ENCODE results near the gene ITGB7.

The ITGB7 gene

DNA sequence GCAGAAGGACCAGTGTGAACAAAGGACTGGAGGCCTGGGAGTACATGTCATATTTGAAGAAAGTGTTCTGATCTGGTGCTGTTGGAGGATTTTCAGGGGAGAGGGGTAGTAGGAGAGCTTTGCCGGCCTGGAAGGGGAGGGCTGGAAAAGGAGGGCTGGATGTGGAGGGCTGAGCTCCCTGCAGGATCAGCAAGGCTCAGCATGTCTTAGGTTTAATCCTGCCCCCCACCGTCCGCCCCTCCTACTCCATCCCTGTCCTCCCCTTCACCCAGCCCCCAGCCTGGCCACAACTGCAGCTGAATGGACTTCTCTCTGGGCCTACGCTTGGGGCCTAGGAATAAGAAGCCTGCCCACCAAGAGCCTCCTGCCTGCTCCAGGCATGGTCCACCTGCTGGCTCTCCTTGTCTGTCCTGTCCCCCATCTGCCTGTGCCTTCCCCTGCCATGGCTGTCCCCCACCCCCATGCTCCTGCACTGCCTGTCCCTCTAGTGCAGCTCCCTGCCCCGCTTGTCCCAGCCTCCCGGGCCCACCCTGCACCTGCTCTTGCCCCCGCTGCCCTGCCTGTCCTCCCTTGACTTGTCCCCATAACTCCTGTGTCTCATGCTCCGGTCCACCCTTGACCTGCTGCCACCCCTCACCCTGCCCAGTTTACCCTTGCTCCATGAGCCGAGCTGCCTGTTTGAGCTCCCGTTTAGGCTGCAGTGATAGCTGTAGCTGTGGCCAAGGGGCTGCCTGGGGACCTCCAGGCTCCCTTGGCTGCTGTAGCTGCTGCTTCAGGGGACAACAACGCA, 34.8 kb upstream of the ITGB7 start (continued):
- TF ChIP-seq, protein P1, sequence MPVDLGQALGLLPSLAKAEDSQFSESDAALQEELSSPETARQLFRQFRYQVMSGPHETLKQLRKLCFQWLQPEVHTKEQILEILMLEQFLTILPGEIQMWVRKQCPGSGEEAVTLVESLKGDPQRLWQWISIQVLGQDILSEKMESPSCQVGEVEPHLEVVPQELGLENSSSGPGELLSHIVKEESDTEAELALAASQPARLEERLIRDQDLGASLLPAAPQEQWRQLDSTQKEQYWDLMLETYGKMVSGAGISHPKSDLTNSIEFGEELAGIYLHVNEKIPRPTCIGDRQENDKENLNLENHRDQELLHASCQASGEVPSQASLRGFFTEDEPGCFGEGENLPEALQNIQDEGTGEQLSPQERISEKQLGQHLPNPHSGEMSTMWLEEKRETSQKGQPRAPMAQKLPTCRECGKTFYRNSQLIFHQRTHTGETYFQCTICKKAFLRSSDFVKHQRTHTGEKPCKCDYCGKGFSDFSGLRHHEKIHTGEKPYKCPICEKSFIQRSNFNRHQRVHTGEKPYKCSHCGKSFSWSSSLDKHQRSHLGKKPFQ (tag by site-specific recombination; IDR thresholded peaks at IDR 0.05): no peak
- TF ChIP-seq, protein P2, sequence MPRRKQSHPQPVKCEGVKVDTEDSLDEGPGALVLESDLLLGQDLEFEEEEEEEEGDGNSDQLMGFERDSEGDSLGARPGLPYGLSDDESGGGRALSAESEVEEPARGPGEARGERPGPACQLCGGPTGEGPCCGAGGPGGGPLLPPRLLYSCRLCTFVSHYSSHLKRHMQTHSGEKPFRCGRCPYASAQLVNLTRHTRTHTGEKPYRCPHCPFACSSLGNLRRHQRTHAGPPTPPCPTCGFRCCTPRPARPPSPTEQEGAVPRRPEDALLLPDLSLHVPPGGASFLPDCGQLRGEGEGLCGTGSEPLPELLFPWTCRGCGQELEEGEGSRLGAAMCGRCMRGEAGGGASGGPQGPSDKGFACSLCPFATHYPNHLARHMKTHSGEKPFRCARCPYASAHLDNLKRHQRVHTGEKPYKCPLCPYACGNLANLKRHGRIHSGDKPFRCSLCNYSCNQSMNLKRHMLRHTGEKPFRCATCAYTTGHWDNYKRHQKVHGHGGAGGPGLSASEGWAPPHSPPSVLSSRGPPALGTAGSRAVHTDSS (tag by site-specific recombination; IDR thresholded peaks at IDR 0.05): no peak

DNA sequence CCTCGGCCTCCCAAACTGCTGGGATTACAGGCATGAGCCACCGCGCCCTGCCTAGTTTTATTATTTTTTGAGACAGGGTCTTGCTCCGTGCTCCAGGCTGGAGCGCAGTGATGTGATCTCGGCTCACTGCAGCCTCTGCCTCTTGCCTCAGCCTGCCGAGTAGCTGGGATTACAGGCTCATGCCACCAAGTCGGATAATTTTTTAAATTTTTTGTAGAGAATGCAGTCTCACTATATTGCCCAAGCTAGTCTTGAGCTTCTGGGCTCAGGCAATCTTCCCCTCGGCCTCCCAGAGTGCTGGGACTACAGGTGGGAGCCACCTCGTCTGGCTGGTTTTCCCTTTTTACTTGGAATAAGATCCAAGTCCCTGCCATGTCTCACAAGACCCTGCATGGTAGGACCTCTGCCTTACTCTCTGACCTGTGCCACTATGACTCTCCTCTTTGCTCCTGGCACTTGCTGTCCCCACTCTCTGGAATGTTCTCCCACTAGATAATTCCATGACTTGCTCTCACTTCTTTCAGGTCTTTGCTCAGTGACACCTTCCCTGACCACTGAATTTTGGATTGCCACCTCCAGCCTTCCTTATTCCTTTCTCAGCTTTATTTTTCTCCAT, 32.7 kb upstream of the ITGB7 start:
- no peaks in the 10 kb centered on the region for H3K36me3 ChIP-seq (ENCODE audit: control insufficient read depth in 2 of 2, insufficient read depth in 1 of 2, low read length in 2 of 2)
- no peak overlapping the region for H3K4me3 ChIP-seq (ENCODE audit: low read depth, low read length)
- H3K27ac ChIP-seq (ENCODE audit: extremely low read depth, low read depth, low read length): no peak overlapping the region
- H3K9me3 ChIP-seq (ENCODE audit: control insufficient read depth, insufficient read depth, low read depth, low read length): no peaks in the 10 kb centered on the region
- CTCF ChIA-PET: interaction anchor here (0.6 to 4.1 kb wide), 3 partner anchors 22 to 113 kb away, joined by 3 to 14 read pairs (median 4); no protein-coding TSS in a partner anchor
- no peak for TF ChIP-seq GLIS1 (tag by site-specific recombination; IDR thresholded peaks at IDR 0.05)
- TF ChIP-seq REPIN1 (tag by site-specific recombination; IDR thresholded peaks at IDR 0.05; ENCODE audit: low read depth): no peak
- TF ChIP-seq, protein P3, sequence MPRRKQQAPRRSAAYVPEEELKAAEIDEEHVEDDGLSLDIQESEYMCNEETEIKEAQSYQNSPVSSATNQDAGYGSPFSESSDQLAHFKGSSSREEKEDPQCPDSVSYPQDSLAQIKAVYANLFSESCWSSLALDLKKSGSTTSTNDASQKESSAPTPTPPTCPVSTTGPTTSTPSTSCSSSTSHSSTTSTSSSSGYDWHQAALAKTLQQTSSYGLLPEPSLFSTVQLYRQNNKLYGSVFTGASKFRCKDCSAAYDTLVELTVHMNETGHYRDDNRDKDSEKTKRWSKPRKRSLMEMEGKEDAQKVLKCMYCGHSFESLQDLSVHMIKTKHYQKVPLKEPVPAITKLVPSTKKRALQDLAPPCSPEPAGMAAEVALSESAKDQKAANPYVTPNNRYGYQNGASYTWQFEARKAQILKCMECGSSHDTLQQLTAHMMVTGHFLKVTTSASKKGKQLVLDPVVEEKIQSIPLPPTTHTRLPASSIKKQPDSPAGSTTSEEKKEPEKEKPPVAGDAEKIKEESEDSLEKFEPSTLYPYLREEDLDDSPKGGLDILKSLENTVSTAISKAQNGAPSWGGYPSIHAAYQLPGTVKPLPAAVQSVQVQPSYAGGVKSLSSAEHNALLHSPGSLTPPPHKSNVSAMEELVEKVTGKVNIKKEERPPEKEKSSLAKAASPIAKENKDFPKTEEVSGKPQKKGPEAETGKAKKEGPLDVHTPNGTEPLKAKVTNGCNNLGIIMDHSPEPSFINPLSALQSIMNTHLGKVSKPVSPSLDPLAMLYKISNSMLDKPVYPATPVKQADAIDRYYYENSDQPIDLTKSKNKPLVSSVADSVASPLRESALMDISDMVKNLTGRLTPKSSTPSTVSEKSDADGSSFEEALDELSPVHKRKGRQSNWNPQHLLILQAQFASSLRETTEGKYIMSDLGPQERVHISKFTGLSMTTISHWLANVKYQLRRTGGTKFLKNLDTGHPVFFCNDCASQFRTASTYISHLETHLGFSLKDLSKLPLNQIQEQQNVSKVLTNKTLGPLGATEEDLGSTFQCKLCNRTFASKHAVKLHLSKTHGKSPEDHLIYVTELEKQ (tag by site-specific recombination; IDR thresholded peaks at IDR 0.05; ENCODE audit: borderline replicate concordance): no peak
- TF ChIP-seq, protein P2 (tag by site-specific recombination; IDR thresholded peaks at IDR 0.05): no peak
- no peak for TF ChIP-seq SCRT2 (tag by site-specific recombination; IDR thresholded peaks at IDR 0.05)
- TF ChIP-seq ZNF280D (tag by site-specific recombination; IDR thresholded peaks at IDR 0.05): no peak
- no peak for TF ChIP-seq ZNF138 (tag by site-specific recombination; IDR thresholded peaks at IDR 0.05; ENCODE audit: borderline replicate concordance)
- no peak for TF ChIP-seq RBAK (tag by site-specific recombination; IDR thresholded peaks at IDR 0.05)
- TF ChIP-seq ZNF449 (tag by site-specific recombination; IDR thresholded peaks at IDR 0.05): no peak
- TF ChIP-seq, protein P4, sequence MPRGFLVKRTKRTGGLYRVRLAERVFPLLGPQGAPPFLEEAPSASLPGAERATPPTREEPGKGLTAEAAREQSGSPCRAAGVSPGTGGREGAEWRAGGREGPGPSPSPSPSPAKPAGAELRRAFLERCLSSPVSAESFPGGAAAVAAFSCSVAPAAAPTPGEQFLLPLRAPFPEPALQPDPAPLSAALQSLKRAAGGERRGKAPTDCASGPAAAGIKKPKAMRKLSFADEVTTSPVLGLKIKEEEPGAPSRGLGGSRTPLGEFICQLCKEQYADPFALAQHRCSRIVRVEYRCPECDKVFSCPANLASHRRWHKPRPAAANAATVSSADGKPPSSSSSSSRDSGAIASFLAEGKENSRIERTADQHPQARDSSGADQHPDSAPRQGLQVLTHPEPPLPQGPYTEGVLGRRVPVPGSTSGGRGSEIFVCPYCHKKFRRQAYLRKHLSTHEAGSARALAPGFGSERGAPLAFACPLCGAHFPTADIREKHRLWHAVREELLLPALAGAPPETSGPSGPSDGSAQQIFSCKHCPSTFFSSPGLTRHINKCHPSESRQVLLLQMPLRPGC (tag by site-specific recombination; IDR thresholded peaks at IDR 0.05): no peak
- TF ChIP-seq, protein P1 (tag by site-specific recombination; IDR thresholded peaks at IDR 0.05): no peak
- TF ChIP-seq ZNF112 (tag by site-specific recombination; IDR thresholded peaks at IDR 0.05): no peak
- POLR2A ChIA-PET: no interaction called here
- H3K4me1 ChIP-seq (ENCODE audit: control insufficient read depth, insufficient read depth, low read length): no peaks in the 10 kb centered on the region
